Measurements from ENCODE around the gene ATG4D.

DNA sequence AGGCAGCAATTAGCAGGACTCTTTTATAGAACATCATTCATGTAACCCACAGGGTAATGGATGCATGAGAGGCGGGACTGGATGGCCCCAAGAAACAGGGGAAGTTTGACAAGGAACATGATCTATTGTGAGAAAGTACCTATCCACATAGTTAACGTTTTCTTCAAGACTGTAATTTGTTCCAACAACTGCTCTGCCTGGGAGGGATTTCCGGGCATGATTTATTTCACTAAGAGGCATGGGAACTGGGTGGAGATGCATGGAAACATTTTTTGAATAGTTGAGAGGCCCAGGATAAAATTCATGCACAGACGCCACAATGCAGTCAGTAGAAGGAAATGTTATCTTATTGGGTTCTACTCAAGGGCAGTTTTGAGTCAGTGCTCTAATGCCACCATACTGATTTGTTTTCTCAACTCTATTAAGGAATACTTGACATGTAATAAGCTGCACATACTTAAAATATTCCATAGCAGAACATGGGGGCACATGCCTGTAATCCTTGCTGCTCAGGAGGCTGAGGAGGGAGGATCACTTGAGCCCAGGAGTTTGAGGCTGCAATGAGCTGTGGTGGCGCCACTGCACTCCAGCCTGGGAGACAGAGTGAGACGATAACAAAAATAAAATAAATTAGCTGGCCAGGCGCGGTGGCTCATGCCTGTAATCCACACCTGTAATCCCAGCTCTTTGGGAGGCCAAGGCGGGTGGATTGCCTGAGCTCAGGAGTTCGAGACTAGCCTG, 9.9 kb upstream of the ATG4D start:
- no peak for TF ChIP-seq MAX (IDR thresholded peaks at IDR 0.05)
- no peak for TF ChIP-seq JUND (IDR thresholded peaks at IDR 0.05)
- no peak for TF ChIP-seq REST (IDR thresholded peaks at IDR 0.05)
- TF ChIP-seq, protein P1, sequence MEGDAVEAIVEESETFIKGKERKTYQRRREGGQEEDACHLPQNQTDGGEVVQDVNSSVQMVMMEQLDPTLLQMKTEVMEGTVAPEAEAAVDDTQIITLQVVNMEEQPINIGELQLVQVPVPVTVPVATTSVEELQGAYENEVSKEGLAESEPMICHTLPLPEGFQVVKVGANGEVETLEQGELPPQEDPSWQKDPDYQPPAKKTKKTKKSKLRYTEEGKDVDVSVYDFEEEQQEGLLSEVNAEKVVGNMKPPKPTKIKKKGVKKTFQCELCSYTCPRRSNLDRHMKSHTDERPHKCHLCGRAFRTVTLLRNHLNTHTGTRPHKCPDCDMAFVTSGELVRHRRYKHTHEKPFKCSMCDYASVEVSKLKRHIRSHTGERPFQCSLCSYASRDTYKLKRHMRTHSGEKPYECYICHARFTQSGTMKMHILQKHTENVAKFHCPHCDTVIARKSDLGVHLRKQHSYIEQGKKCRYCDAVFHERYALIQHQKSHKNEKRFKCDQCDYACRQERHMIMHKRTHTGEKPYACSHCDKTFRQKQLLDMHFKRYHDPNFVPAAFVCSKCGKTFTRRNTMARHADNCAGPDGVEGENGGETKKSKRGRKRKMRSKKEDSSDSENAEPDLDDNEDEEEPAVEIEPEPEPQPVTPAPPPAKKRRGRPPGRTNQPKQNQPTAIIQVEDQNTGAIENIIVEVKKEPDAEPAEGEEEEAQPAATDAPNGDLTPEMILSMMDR (IDR thresholded peaks at IDR 0.05; ENCODE audit: low read depth, low read length, missing input control) = no peak
- TF ChIP-seq TAF1 (conservative IDR thresholded peaks at IDR 0.05) = no peak
- no peak for TF ChIP-seq RAD21 (IDR thresholded peaks at IDR 0.05)
- TF ChIP-seq SP1 (IDR thresholded peaks at IDR 0.05) = no peak
- no peak for TF ChIP-seq FOXA1 (IDR thresholded peaks at IDR 0.05)
- TF ChIP-seq NR2F2 (IDR thresholded peaks at IDR 0.05) = no peak
- TF ChIP-seq HNF4G (IDR thresholded peaks at IDR 0.05) = no peak
- TF ChIP-seq GABPA (IDR thresholded peaks at IDR 0.05 in 1 of 2, conservative IDR thresholded peaks at IDR 0.05 in 1 of 2) = no peak
- no peak for TF ChIP-seq ATF3 (IDR thresholded peaks at IDR 0.05)
